Measurements from ENCODE around the gene KCNQ2. TPM values are rescaled to one million over a fixed set of nuclear protein-coding genes. Genes with fewer than 3 reads are reported as not detected.

KCNQ2 gene
- total and polyA plus RNA-seq, 9 donors = not detected

GRCh38 chr20:63466250-63466825 lies 6.1 kb downstream of the KCNQ2 start:
- Histone ChIP-seq H3K36me3 (no peaks in the 10 kb centered on the region), H3K9me3 (no peaks in the 10 kb centered on the region), H3K4me3 (no peak overlapping the region), H3K27me3 (no peaks in the 10 kb centered on the region), H3K4me1 (ENCODE audit: insufficient read depth) (no peaks in the 10 kb centered on the region), H3K27ac (no peak overlapping the region)
- 71 to 82% (median 77%) methylated on average over 55 of the region's 55 CpGs for WGBS, 3 donors
- TF ChIP-seq POLR2A (IDR thresholded peaks at IDR 0.05) (no peak), EP300 (IDR thresholded peaks at IDR 0.05) (no peak), CTCF (IDR thresholded peaks at IDR 0.05) (no peak)
- no peak for DNase-seq
- intact Hi-C loops (cut with DNase I) = no loop called here

GRCh38 chr20:63465380-63466249 lies 6.8 kb downstream of the KCNQ2 start:
- no peaks in the 10 kb centered on the region for H3K9me3 ChIP-seq
- no peak overlapping the region for H3K27ac ChIP-seq
- intact Hi-C loops (cut with DNase I) = no loop called here
- H3K4me3 ChIP-seq = no peak overlapping the region
- DNase-seq = no peak
- WGBS, 3 donors = 64 to 73% (median 67%) methylated on average over 56 of the region's 56 CpGs
- no peaks in the 10 kb centered on the region for H3K4me1 ChIP-seq (ENCODE audit: insufficient read depth)
- no peak for TF ChIP-seq CTCF (IDR thresholded peaks at IDR 0.05)
- H3K27me3 ChIP-seq = no peaks in the 10 kb centered on the region
- no peaks in the 10 kb centered on the region for H3K36me3 ChIP-seq

- 74 to 83% (median 77%) methylated on average over 8 to 12 of the region's 12 CpGs for WGBS, 3 donors
- H3K27ac ChIP-seq = no peak overlapping the region
- no peaks in the 10 kb centered on the region for H3K9me3 ChIP-seq
- no peak for DNase-seq
- intact Hi-C loops (cut with DNase I) = no loop called here
- no peaks in the 10 kb centered on the region for H3K4me1 ChIP-seq (ENCODE audit: insufficient read depth)
- TF ChIP-seq CTCF (IDR thresholded peaks at IDR 0.05) = no peak
- TF ChIP-seq POLR2A (IDR thresholded peaks at IDR 0.05) = no peak
- no peak for TF ChIP-seq EP300 (IDR thresholded peaks at IDR 0.05)
- no peak overlapping the region for H3K4me3 ChIP-seq
- no peaks in the 10 kb centered on the region for H3K27me3 ChIP-seq
- no peaks in the 10 kb centered on the region for H3K36me3 ChIP-seq
Measured at GRCh38 chr20:63464289-63464635, 8.2 kb downstream of the KCNQ2 start.

- no peak for DNase-seq
- TF ChIP-seq CTCF (IDR thresholded peaks at IDR 0.05) (no peak), POLR2A (IDR thresholded peaks at IDR 0.05) (no peak), EP300 (IDR thresholded peaks at IDR 0.05) (no peak)
- no peak overlapping the region for H3K27ac ChIP-seq
- intact Hi-C loops (cut with DNase I) = no loop called here
- H3K4me3 ChIP-seq = no peak overlapping the region
- H3K9me3 ChIP-seq = no peaks in the 10 kb centered on the region
- no peaks in the 10 kb centered on the region for H3K27me3 ChIP-seq
- no peaks in the 10 kb centered on the region for H3K36me3 ChIP-seq
- WGBS, 3 donors = 23 to 39% (median 23%) methylated on average over 22 of the region's 22 CpGs
- no peaks in the 10 kb centered on the region for H3K4me1 ChIP-seq (ENCODE audit: insufficient read depth)
Measured at GRCh38 chr20:63463400-63464288, 8.8 kb downstream of the KCNQ2 start.

Measured in ovary (tissue), 9 donors.